ENCODE measurements around the gene PCOLCE2.

DNA sequence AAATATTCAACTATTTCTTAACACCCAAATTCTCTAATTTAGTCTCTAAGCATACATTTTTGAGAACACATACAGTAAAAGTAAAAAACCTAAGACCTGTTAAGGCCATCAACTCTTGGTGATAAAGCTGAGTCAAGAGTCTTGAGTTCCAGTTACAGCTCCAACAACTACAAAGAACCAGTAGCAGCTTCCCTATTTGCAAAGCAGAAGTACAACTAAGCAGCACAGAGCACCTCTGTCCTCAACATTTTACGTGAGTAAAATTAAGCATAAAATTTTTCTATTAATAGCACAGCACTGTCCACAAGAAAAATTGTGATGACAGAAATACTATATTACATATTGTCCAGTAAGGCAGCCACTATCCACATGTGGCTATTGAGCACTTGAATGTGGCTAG is 4.4 kb downstream of the PCOLCE2 start:
- TF ChIP-seq, protein P1, sequence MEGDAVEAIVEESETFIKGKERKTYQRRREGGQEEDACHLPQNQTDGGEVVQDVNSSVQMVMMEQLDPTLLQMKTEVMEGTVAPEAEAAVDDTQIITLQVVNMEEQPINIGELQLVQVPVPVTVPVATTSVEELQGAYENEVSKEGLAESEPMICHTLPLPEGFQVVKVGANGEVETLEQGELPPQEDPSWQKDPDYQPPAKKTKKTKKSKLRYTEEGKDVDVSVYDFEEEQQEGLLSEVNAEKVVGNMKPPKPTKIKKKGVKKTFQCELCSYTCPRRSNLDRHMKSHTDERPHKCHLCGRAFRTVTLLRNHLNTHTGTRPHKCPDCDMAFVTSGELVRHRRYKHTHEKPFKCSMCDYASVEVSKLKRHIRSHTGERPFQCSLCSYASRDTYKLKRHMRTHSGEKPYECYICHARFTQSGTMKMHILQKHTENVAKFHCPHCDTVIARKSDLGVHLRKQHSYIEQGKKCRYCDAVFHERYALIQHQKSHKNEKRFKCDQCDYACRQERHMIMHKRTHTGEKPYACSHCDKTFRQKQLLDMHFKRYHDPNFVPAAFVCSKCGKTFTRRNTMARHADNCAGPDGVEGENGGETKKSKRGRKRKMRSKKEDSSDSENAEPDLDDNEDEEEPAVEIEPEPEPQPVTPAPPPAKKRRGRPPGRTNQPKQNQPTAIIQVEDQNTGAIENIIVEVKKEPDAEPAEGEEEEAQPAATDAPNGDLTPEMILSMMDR (IDR thresholded peaks at IDR 0.05 in 2 of 3, conservative IDR thresholded peaks at IDR 0.05 in 1 of 3; ENCODE audit: control insufficient read depth in 2 of 3, extremely low read depth in 1 of 3, insufficient read depth in 1 of 3, low read depth in 3 of 3, low read length in 3 of 3), result no peak
- TF ChIP-seq FOXM1 (IDR thresholded peaks at IDR 0.05; ENCODE audit: low read depth, low read length) (no peak), EZH2 (IDR thresholded peaks at IDR 0.05; ENCODE audit: borderline replicate concordance, control insufficient read depth, low read depth, low read length) (no peak), CHD2 (IDR thresholded peaks at IDR 0.05; ENCODE audit: borderline replicate concordance, low read depth, low read length) (no peak), TARDBP (IDR thresholded peaks at IDR 0.05; ENCODE audit: borderline replicate concordance) (no peak), RAD21 (IDR thresholded peaks at IDR 0.05; ENCODE audit: insufficient read depth, low read depth, low read length) (no peak), EGR1 (IDR thresholded peaks at IDR 0.05; ENCODE audit: borderline replicate concordance in 1 of 2, low read depth in 2 of 2, low read length in 2 of 2) (no peak), RFX5 (IDR thresholded peaks at IDR 0.05; ENCODE audit: low read depth, low read length) (no peak), BMI1 (IDR thresholded peaks at IDR 0.05; ENCODE audit: borderline replicate concordance) (no peak), ZBED1 (IDR thresholded peaks at IDR 0.05; ENCODE audit: borderline replicate concordance) (no peak), CBX5 (IDR thresholded peaks at IDR 0.05; ENCODE audit: low read depth) (no peak)
- TF ChIP-seq, protein P2, sequence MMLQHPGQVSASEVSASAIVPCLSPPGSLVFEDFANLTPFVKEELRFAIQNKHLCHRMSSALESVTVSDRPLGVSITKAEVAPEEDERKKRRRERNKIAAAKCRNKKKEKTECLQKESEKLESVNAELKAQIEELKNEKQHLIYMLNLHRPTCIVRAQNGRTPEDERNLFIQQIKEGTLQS (IDR thresholded peaks at IDR 0.05; ENCODE audit: borderline replicate concordance, extremely low read depth, low read depth, low read length), result no peak
- TF ChIP-seq, protein P3, sequence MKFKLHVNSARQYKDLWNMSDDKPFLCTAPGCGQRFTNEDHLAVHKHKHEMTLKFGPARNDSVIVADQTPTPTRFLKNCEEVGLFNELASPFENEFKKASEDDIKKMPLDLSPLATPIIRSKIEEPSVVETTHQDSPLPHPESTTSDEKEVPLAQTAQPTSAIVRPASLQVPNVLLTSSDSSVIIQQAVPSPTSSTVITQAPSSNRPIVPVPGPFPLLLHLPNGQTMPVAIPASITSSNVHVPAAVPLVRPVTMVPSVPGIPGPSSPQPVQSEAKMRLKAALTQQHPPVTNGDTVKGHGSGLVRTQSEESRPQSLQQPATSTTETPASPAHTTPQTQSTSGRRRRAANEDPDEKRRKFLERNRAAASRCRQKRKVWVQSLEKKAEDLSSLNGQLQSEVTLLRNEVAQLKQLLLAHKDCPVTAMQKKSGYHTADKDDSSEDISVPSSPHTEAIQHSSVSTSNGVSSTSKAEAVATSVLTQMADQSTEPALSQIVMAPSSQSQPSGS (IDR thresholded peaks at IDR 0.05; ENCODE audit: low read length), result no peak
- TF ChIP-seq, protein P4, sequence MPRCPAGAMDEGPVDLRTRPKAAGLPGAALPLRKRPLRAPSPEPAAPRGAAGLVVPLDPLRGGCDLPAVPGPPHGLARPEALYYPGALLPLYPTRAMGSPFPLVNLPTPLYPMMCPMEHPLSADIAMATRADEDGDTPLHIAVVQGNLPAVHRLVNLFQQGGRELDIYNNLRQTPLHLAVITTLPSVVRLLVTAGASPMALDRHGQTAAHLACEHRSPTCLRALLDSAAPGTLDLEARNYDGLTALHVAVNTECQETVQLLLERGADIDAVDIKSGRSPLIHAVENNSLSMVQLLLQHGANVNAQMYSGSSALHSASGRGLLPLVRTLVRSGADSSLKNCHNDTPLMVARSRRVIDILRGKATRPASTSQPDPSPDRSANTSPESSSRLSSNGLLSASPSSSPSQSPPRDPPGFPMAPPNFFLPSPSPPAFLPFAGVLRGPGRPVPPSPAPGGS (IDR thresholded peaks at IDR 0.05; ENCODE audit: borderline replicate concordance, insufficient read depth, low read depth, low read length, poor library complexity, severe bottlenecking), result no peak

Data from GM12878 (cell line).